22Rv1 (cell line): Measurements from ENCODE around the gene ALPP.

ENCODE experiments used
- ZFX ChIP-seq: fragments of 450-650 bp; IDR thresholded peaks from 2 replicates; pipeline ENCODE4 v1.6.1; 2017; ENCODE audit warnings: antibody characterized with exemption, borderline replicate concordance
- TF ChIP-seq, protein P1 (sequence below): fragments of 450-650 bp; IDR thresholded peaks from 2 replicates; pipeline ENCODE4 v1.5.1; 2017; ENCODE audit warnings: mild to moderate bottlenecking

DNA sequence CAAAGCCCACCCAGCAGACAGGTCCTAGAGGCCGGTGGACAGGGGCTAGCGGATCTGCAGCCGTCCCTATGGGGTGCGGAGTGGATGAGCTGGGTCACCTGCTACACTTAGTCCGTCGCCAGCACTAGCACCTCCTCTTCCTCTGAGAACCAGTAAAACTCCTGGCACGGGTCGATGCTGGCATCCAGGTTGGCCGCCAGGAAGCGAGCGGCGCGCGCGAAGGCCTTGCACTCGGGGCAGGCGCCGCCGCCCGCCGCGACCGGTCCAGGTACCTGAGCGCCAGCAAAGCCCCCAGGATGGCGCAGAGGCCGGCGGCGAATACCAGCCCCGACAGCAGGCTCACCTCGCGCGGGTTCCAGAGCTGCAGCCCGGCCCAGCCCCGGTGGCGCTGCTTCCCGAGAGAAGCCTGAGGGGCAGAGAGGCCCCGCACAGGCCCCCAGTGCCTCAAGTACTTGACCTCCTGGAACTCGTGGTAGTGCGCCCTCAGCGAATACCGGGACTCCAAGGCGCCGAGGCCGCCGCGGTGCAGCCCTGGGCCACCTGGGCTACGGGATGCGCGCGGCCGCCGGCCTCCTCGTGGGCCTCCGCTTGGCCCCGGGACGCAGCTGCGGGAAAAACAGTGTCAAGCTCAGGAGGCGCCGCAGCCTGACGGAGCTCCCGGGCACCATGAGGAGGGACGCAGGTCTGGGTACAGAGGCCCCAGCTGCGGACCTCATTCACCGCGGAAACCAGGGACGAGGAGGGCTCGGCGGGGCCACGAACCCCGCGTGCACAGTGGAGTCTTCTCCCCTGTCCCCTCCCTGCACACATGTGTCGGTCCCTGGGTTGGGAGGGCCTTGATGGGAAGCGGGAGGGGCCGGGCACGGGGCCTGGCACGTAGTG is 27.5 kb upstream of the ALPP start:
- TF ChIP-seq, protein P1, sequence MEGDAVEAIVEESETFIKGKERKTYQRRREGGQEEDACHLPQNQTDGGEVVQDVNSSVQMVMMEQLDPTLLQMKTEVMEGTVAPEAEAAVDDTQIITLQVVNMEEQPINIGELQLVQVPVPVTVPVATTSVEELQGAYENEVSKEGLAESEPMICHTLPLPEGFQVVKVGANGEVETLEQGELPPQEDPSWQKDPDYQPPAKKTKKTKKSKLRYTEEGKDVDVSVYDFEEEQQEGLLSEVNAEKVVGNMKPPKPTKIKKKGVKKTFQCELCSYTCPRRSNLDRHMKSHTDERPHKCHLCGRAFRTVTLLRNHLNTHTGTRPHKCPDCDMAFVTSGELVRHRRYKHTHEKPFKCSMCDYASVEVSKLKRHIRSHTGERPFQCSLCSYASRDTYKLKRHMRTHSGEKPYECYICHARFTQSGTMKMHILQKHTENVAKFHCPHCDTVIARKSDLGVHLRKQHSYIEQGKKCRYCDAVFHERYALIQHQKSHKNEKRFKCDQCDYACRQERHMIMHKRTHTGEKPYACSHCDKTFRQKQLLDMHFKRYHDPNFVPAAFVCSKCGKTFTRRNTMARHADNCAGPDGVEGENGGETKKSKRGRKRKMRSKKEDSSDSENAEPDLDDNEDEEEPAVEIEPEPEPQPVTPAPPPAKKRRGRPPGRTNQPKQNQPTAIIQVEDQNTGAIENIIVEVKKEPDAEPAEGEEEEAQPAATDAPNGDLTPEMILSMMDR, result no peak
- no peak for TF ChIP-seq ZFX
